HG03575 (cell line): ENCODE results near the gene OPTC.
"Not testable (repeated sequence)": the region's sequence is repeated elsewhere in the genome, so short reads cannot be mapped to it uniquely, and the experiment has no call there.

Source experiments
- ATAC-seq: cut with Tn5 transposase; IDR thresholded peaks from one replicate; pipeline ENCODE4 v1.9.1; 2021; ENCODE audit not compliant: unreplicated experiment, insufficient number of reproducible peaks, low FRiP score; ENCODE audit errors: extremely low read depth

OPTC gene

GRCh38 chr1:203464226-203464625 lies 29.7 kb upstream of the OPTC start:
- no peak for ATAC-seq

DNA sequence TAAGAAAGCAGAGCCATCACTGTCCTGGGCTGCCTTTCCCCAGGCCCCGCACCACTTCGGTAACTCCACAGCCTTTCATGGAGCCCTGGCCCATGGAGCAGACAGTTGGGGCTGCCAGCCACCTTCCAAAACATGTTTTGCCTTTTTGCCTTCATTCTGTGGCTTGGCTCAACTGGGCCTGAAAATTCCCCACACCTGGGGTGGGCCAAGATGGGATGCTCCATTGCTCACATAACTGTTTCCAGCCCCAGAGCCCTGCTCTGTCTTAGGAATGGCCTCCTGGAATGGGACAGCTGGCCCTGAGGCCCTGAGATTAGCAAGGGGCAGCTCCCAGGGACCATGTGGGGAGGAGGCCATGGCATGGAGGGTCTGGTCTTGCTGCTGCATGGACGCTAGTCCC lies 29.2 kb upstream of the OPTC start:
- no peak for ATAC-seq

- no peak for ATAC-seq
Observed at GRCh38 chr1:203465146-203465798, 28.7 kb upstream of the OPTC start.

- no peak for ATAC-seq
Observed at GRCh38 chr1:203465948-203466347, 28.0 kb upstream of the OPTC start.

- ATAC-seq = not testable (repeated sequence)
Observed at GRCh38 chr1:203466906-203467549, 26.9 kb upstream of the OPTC start.

GRCh38 chr1:203467550-203467921 lies 26.4 kb upstream of the OPTC start:
- ATAC-seq = no peak

- ATAC-seq = no peak
Observed at GRCh38 chr1:203468326-203468725, 25.6 kb upstream of the OPTC start.

- ATAC-seq = no peak
Observed at GRCh38 chr1:203470240-203470639, 23.7 kb upstream of the OPTC start.

GRCh38 chr1:203471841-203472240 lies 22.1 kb upstream of the OPTC start:
- ATAC-seq = no peak

DNA sequence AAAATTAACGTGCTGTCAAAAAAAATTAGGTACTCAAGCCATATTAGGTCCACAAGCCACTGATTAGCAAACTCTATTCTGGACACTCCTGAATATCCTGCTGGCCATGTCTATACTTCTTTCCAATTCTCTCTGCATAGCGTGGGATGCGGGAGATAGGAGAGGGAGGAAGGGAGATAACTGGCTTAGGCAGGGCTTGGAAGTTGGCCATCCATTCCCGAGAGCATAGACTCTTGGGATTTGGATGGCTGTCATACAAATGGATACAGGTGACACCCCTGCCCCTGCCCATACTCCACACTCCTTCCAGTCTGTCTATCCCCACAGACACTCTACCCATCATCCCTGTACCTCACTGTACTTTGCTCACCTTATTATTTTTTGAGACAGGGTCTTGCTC lies 20.7 kb upstream of the OPTC start:
- no peak for ATAC-seq

DNA sequence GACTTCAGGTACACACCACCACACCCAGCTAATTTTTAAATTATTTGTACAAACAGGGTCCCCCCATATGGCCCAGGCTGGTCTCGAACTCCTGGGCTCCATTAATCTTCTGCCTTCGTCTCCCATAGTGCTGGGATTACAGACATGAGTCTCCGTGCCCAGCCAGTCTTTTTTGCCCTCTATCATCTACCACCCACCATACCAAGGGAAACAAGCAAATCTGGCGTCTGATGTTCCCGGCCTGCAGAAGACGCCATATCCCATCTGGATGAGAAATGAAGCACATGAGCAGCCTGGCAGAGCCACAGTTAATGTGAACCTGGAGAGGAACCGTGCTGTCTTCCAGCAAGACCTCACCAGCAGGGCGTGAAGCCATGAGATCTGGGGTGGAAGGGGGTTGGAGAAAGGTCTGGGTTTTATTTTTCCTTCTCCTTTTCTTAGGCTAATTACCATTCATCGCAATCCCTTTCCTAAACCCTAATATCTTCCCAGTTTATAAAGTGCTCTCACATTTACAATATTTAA lies 20.1 kb upstream of the OPTC start:
- ATAC-seq = no peak

- ATAC-seq = no peak
Observed at GRCh38 chr1:203475012-203475981, 18.7 kb upstream of the OPTC start, which contains the start of gene PRELP. Gene PRELP (plus strand): TSS chr1:203475806. CDS start chr1:203483185, 7,379 bp downstream.

GRCh38 chr1:203476216-203476814 lies 17.6 kb upstream of the OPTC start:
- ATAC-seq = no peak

- ATAC-seq = no peak
Observed at GRCh38 chr1:203477748-203478147, 16.2 kb upstream of the OPTC start.

- no peak for ATAC-seq
Observed at GRCh38 chr1:203478231-203478630, 15.7 kb upstream of the OPTC start.

GRCh38 chr1:203478986-203479385 lies 15.0 kb upstream of the OPTC start:
- ATAC-seq = no peak

- ATAC-seq = no peak
Observed at GRCh38 chr1:203479646-203480045, 14.3 kb upstream of the OPTC start.

DNA sequence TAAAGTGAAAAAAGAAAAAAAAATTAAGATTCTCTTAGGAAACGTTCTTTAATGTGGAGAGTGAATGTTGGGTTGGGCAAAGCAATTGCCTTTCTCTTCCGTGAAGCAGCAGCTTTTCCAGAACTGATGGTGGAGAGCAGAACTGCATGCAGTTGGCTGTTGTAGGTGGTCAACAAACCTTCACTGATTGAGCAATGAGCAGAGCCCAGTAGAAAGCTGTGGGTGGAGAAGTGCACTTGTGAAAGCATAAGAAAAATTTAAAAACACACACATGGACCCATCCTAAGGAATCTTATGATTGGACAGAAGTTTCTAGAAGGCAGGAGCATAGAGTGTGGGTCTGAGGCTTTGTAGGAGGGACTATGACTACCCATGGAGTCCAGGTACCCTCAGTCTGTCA lies 13.9 kb upstream of the OPTC start:
- no peak for ATAC-seq

GRCh38 chr1:203480525-203481084 lies 13.3 kb upstream of the OPTC start:
- no peak for ATAC-seq
